Measurements from ENCODE around the gene TEX13A.

The TEX13A gene

DNA sequence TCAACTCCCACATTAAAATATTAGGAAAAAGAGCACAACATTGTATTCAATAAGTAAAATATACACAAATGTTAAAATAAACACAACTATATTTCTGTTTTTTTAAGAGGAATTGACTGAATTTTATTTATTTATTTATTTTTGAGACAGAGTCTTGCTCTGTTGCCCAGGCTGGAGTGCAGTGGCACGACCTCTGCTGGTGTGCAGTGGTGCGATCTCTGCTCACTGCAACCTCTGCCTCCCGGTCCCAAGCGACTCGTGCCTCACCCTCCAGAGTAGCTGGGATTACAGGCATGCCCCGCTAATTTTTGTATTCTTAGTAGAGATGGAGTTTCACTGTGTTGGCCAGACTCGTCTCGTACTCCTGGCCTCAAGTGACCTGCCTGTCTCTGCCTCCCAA is 31.4 kb downstream of the TEX13A start:
- no peak overlapping the region for H3K4me3 ChIP-seq
- H3K27ac ChIP-seq, result no peak overlapping the region

DNA sequence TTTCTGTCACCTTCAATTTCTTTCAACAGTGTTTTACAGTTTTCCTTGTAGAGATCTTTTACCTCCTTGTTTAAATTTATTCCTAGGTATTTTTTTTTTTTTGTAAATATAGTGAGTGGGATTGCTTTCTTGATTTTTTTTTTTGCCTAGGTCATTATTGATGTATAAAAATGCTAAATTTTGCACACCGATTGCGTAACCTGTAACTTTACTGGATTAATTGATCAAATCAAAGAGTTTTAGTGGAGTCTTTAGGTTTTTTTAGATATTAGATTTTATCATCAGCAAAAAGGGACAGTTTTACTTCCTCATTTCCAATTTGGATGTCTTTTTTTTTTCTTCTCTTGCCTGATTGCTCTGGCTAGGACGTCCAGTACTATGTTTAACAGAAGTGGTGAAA is 40.9 kb downstream of the TEX13A start:
- H3K27ac ChIP-seq, result no peak overlapping the region
- no peak overlapping the region for H3K4me3 ChIP-seq

DNA sequence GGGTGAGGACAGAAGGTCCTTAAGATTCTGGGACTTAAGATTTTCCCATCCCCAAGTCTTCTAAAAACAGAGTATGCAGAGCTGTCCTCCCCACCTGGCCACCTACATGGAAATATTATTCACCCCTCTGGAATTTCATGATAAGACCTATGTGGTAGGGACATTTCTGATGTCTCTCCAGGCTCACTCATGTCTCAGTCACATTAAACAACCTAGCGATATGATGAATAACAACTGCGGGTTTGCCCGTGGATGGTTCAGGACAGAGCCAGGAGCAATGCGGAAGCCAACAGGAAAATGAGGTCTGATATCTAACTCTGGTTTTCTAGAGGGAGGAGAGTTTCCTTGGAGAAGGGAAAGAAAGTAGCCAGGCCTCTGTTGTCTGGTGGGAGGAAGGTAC is 47.4 kb downstream of the TEX13A start:
- Histone ChIP-seq H3K27ac (no peak overlapping the region), H3K4me3 (no peak overlapping the region)
